Measurements from ENCODE around the gene UBE2Q1. TPM values are rescaled to one million over a fixed set of nuclear protein-coding genes. Genes with fewer than 3 reads are reported as not detected.

The UBE2Q1 gene
- polyA plus RNA-seq, 2 of the 4 experiments (the other 2 are of a cell fraction) = 17.6 to 49.7 TPM

DNA sequence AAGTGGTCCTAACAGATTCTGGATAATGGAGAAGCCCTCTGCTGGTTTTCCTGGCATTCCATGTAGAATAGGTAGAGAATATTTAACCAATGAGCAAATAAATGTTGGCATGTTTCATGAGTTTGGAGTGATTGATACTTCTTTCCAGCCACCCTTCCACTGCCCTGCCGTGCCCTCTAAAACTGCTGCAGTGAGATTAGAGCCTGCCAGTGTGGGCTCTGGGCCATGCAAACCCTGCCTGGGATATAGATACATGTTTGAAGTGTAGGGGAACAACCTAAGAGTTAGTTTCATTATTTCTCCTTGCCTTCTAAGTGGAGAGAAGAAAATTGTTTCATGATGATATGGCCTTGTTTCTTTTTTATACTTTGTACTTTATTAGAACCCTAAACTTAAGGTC, 10.4 kb downstream of the UBE2Q1 start:
- TF ChIP-seq TP53 (CRISPR knock-in tag; IDR thresholded peaks at IDR 0.05) (no peak), CBX8 (IDR thresholded peaks at IDR 0.05) (no peak), POLR2A (IDR thresholded peaks at IDR 0.05; ENCODE audit: low read length) (no peak), TFCP2L1 (CRISPR knock-in tag; IDR thresholded peaks at IDR 0.05) (no peak), EHMT2 (IDR thresholded peaks at IDR 0.05; ENCODE audit: low read depth) (no peak), RFX5 (IDR thresholded peaks at IDR 0.05) (no peak), SREBF2 (IDR thresholded peaks at IDR 0.05) (no peak), GATA3 (IDR thresholded peaks at IDR 0.05; ENCODE audit: borderline replicate concordance) (no peak), RAD21 (conservative IDR thresholded peaks at IDR 0.05 in 1 of 2, IDR thresholded peaks at IDR 0.05 in 1 of 2) (no peak), PHF8 (IDR thresholded peaks at IDR 0.05; ENCODE audit: borderline replicate concordance, low read depth) (no peak), NFE2L2 (conservative IDR thresholded peaks at IDR 0.05; ENCODE audit: low read length) (no peak), CHD4 (IDR thresholded peaks at IDR 0.05; ENCODE audit: borderline replicate concordance) (no peak), FOXS1 (CRISPR knock-in tag; IDR thresholded peaks at IDR 0.05) (no peak), ZSCAN20 (CRISPR knock-in tag; IDR thresholded peaks at IDR 0.05) (no peak)
- TF ChIP-seq, protein P1, sequence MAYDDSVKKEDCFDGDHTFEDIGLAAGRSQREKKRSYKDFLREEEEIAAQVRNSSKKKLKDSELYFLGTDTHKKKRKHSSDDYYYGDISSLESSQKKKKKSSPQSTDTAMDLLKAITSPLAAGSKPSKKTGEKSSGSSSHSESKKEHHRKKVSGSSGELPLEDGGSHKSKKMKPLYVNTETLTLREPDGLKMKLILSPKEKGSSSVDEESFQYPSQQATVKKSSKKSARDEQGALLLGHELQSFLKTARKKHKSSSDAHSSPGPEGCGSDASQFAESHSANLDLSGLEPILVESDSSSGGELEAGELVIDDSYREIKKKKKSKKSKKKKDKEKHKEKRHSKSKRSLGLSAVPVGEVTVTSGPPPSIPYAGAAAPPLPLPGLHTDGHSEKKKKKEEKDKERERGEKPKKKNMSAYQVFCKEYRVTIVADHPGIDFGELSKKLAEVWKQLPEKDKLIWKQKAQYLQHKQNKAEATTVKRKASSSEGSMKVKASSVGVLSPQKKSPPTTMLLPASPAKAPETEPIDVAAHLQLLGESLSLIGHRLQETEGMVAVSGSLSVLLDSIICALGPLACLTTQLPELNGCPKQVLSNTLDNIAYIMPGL (CRISPR knock-in tag; IDR thresholded peaks at IDR 0.05; ENCODE audit: borderline replicate concordance) = no peak
- TF ChIP-seq, protein P2, sequence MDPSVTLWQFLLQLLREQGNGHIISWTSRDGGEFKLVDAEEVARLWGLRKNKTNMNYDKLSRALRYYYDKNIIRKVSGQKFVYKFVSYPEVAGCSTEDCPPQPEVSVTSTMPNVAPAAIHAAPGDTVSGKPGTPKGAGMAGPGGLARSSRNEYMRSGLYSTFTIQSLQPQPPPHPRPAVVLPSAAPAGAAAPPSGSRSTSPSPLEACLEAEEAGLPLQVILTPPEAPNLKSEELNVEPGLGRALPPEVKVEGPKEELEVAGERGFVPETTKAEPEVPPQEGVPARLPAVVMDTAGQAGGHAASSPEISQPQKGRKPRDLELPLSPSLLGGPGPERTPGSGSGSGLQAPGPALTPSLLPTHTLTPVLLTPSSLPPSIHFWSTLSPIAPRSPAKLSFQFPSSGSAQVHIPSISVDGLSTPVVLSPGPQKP (IDR thresholded peaks at IDR 0.05; ENCODE audit: low read depth, low read length) = no peak
- TF ChIP-seq, protein P3, sequence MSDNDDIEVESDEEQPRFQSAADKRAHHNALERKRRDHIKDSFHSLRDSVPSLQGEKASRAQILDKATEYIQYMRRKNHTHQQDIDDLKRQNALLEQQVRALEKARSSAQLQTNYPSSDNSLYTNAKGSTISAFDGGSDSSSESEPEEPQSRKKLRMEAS (IDR thresholded peaks at IDR 0.05) = no peak
- TF ChIP-seq, protein P4, sequence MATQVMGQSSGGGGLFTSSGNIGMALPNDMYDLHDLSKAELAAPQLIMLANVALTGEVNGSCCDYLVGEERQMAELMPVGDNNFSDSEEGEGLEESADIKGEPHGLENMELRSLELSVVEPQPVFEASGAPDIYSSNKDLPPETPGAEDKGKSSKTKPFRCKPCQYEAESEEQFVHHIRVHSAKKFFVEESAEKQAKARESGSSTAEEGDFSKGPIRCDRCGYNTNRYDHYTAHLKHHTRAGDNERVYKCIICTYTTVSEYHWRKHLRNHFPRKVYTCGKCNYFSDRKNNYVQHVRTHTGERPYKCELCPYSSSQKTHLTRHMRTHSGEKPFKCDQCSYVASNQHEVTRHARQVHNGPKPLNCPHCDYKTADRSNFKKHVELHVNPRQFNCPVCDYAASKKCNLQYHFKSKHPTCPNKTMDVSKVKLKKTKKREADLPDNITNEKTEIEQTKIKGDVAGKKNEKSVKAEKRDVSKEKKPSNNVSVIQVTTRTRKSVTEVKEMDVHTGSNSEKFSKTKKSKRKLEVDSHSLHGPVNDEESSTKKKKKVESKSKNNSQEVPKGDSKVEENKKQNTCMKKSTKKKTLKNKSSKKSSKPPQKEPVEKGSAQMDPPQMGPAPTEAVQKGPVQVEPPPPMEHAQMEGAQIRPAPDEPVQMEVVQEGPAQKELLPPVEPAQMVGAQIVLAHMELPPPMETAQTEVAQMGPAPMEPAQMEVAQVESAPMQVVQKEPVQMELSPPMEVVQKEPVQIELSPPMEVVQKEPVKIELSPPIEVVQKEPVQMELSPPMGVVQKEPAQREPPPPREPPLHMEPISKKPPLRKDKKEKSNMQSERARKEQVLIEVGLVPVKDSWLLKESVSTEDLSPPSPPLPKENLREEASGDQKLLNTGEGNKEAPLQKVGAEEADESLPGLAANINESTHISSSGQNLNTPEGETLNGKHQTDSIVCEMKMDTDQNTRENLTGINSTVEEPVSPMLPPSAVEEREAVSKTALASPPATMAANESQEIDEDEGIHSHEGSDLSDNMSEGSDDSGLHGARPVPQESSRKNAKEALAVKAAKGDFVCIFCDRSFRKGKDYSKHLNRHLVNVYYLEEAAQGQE (IDR thresholded peaks at IDR 0.05) = no peak
- Histone ChIP-seq H3K4me2 (peak overlapping the region; percentile 20; the same call in 1 of the 3 replicates), H3K27ac (no peak overlapping the region), H3K4me1 (peaks cover 21% of the 10 kb centered on the region), H3K9me3 (no peaks in the 10 kb centered on the region), H3K4me3 (no peak overlapping the region)
- ChIA-PET POLR2A (no interaction called here), CTCF (interaction anchor here (1.4 to 7.1 kb wide), 5 partner anchors 10 to 67 kb away, joined by 4 to 79 read pairs (median 10); partner anchors contain the start of gene UBE2Q1)
- DNase-seq (ENCODE audit: low read depth in 1 of 2, low spot score in 1 of 2) (no peak), ATAC-seq (no peak; a peak in 1 of 6 replicates), FAIRE-seq (no peak)
- WGBS (ENCODE audit: missing lambda C conversion rate) = 9% methylated on average over 1 of the region's 1 CpG

DNA sequence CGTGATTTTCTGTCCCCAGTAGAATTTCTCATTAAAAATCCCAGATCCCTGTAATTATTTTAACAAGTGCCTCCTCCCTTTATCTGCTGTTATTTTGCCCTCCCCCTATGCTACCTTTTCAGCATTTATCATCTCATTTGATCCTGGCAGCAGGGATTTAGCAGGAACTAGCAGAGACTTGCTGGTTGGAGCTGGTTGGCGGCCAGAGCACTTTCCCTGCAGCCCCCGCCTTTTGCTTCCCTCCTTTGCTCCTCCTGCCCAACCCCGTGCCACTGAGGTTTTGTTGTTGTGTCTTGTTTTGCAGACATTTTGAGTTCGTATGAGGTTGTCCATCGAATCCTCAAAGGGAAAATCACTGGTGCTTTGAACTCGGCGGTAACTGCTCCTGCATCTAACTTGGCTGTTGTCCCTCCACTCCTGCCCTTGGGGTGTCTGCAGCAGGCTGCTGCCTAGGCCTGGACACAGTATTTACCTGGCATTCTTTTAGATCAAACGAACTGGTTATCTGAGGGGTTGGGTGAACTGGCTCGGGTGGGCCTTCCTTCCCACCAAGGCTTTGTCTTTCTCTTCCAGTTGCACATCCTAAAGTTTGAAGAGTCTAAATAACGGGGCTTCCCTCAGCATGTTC, 11.2 kb downstream of the UBE2Q1 start:
- H3K4me2 ChIP-seq = no peak overlapping the region
- no peak for FAIRE-seq
- DNase-seq (ENCODE audit: low read depth in 1 of 2, low spot score in 1 of 2) = no peak
- H3K4me3 ChIP-seq = no peak overlapping the region
- WGBS (ENCODE audit: missing lambda C conversion rate) = 72% methylated on average over 11 of the region's 11 CpGs
- ChIA-PET POLR2A (interaction anchor here (1.2 kb wide), 1 partner anchor 67 kb away, joined by 3 read pairs; no protein-coding TSS in a partner anchor), CTCF (interaction anchor here (0.6 to 7.1 kb wide), 55 partner anchors 8 to 579 kb away, joined by 3 to 79 read pairs (median 4); partner anchors contain the start of genes ATP8B2, CHRNB2, CREB3L4 and UBE2Q1)
- peaks cover 21% of the 10 kb centered on the region for H3K4me1 ChIP-seq
- no peaks in the 10 kb centered on the region for H3K9me3 ChIP-seq
- no peak overlapping the region for H3K27ac ChIP-seq
- ATAC-seq = no peak
- TF ChIP-seq, protein P5, sequence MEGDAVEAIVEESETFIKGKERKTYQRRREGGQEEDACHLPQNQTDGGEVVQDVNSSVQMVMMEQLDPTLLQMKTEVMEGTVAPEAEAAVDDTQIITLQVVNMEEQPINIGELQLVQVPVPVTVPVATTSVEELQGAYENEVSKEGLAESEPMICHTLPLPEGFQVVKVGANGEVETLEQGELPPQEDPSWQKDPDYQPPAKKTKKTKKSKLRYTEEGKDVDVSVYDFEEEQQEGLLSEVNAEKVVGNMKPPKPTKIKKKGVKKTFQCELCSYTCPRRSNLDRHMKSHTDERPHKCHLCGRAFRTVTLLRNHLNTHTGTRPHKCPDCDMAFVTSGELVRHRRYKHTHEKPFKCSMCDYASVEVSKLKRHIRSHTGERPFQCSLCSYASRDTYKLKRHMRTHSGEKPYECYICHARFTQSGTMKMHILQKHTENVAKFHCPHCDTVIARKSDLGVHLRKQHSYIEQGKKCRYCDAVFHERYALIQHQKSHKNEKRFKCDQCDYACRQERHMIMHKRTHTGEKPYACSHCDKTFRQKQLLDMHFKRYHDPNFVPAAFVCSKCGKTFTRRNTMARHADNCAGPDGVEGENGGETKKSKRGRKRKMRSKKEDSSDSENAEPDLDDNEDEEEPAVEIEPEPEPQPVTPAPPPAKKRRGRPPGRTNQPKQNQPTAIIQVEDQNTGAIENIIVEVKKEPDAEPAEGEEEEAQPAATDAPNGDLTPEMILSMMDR (IDR thresholded peaks at IDR 0.05) = no peak
- TF ChIP-seq, protein P1 (CRISPR knock-in tag; IDR thresholded peaks at IDR 0.05; ENCODE audit: borderline replicate concordance) = no peak
- TF ChIP-seq, protein P6, sequence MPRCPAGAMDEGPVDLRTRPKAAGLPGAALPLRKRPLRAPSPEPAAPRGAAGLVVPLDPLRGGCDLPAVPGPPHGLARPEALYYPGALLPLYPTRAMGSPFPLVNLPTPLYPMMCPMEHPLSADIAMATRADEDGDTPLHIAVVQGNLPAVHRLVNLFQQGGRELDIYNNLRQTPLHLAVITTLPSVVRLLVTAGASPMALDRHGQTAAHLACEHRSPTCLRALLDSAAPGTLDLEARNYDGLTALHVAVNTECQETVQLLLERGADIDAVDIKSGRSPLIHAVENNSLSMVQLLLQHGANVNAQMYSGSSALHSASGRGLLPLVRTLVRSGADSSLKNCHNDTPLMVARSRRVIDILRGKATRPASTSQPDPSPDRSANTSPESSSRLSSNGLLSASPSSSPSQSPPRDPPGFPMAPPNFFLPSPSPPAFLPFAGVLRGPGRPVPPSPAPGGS (IDR thresholded peaks at IDR 0.05) = no peak
- TF ChIP-seq RAD21 (conservative IDR thresholded peaks at IDR 0.05 in 1 of 2, IDR thresholded peaks at IDR 0.05 in 1 of 2) = no peak
- no peak for TF ChIP-seq RARB (CRISPR knock-in tag; IDR thresholded peaks at IDR 0.05)
- no peak for TF ChIP-seq PHF8 (IDR thresholded peaks at IDR 0.05; ENCODE audit: borderline replicate concordance, low read depth)
- TF ChIP-seq ZNF302 (CRISPR knock-in tag; IDR thresholded peaks at IDR 0.05) = no peak
- TF ChIP-seq CHD4 (IDR thresholded peaks at IDR 0.05; ENCODE audit: borderline replicate concordance) = no peak
- TF ChIP-seq JUN (IDR thresholded peaks at IDR 0.05) = no peak
